Motor neuron (in vitro differentiated cells): ENCODE data around the gene MADCAM1. TPM values are rescaled to one million over a fixed set of nuclear protein-coding genes. Genes with fewer than 3 reads are reported as not detected.
"Not testable (repeated sequence)": the region's sequence is repeated elsewhere in the genome, so short reads cannot be mapped to it uniquely, and the experiment has no call there.

ENCODE experiments used
- ATAC-seq, 8 experiments: fragments of 200-7000 bp; cut with Tn5 transposase; replicated peaks in 6 of 8; 2 replicates each; pipeline ENCODE4 v1.8.0; 2021; ENCODE audit warnings: mild to moderate bottlenecking in 8 of 8, moderate library complexity in 8 of 8
- H3K27ac ChIP-seq, 2 donors: fragments of 250-450 bp; sonication (Bioruptor Pico); 2 replicates each; pipeline ENCODE4 v1.9.0; 2021; ENCODE audit warnings: antibody characterized with exemption in 2 of 2, mild to moderate bottlenecking in 2 of 2, moderate library complexity in 1 of 2
- H3K4me1 ChIP-seq, 2 donors: fragments of 250-450 bp; sonication (Bioruptor Pico); replicated peaks in 1 of 2; 2 replicates each; pipeline ENCODE4 v1.6.1; 2021; ENCODE audit warnings: antibody characterized with exemption in 2 of 2, mild to moderate bottlenecking in 2 of 2, moderate library complexity in 1 of 2
- H3K4me3 ChIP-seq, 5 donors: fragments of 250-450 bp; sonication (Bioruptor Pico); 2 replicates each; pipeline ENCODE4 v1.9.0; 2021; ENCODE audit warnings: antibody characterized with exemption in 5 of 5, mild to moderate bottlenecking in 5 of 5, moderate library complexity in 4 of 5
- WGBS, 10 experiments: fragments of 450-650 bp; shearing (Covaris generic); methylation state at CpG; one replicate each; pipeline ENCODE4 v1.0.0; 2022; 5-methylcytosine and 5-hydroxymethylcytosine counted together
- in situ Hi-C, 9 experiments: fragments of 400-800 bp; cut with MboI; loops; one replicate each; pipeline ENCODE4 v1.15.0; 2021; ENCODE audit warnings: low sequenced_read_pairs in 9 of 9, low pct_unique_long_range_greater_than_20kb in 2 of 9; ENCODE audit not compliant: unreplicated experiment in 9 of 9
- total RNA-seq, 8 experiments: library from RNA; unstranded; fragments of 300-600 nt; gene quantifications; 2 replicates each; pipeline versions ENCODE4 v1.2.3 to v1.2.4, GENCODE V29; 2022

Gene MADCAM1
- 1 to 10 TPM in 1 of 8 experiments, under 1 TPM in 7; 0.27 to 1.3 (median 0.57) TPM for total RNA-seq

- ATAC-seq, result no peak
- WGBS, 10 experiments, result 0 to 20% methylated on average over 1 to 2 of the region's 33 CpGs; no CpG with 5 or more reads in 8 of the 10 experiments
- H3K27ac ChIP-seq, result no peak within 1 kb of the TSS
- in situ Hi-C loops, result no loop called here
- H3K4me1 ChIP-seq, result peaks cover 7 to 13% of the 10 kb centered on the region in 2 donors
- peak within 1 kb of the TSS in 4 of 5 donors; percentile 8 to 29 (median 21) for H3K4me3 ChIP-seq
Measured at GRCh38 chr19:496112-496665, at the start of gene MADCAM1. Gene MADCAM1, plus strand, starts transcription at chr19:496486. Its CDS starts 14 bp downstream, at chr19:496500.

GRCh38 chr19:447064-447426, 49.2 kb upstream of the MADCAM1 start:
- Histone ChIP-seq H3K27ac (no peak overlapping the region), H3K4me3 (no peak overlapping the region), H3K4me1 (no peaks in the 10 kb centered on the region)
- WGBS, 10 experiments, result 79 to 100% (median 92%) methylated on average over 1 to 4 of the region's 24 CpGs; no CpG with 5 or more reads in 5 of the 10 experiments
- in situ Hi-C loops, result no loop called here
- ATAC-seq, result no peak

DNA sequence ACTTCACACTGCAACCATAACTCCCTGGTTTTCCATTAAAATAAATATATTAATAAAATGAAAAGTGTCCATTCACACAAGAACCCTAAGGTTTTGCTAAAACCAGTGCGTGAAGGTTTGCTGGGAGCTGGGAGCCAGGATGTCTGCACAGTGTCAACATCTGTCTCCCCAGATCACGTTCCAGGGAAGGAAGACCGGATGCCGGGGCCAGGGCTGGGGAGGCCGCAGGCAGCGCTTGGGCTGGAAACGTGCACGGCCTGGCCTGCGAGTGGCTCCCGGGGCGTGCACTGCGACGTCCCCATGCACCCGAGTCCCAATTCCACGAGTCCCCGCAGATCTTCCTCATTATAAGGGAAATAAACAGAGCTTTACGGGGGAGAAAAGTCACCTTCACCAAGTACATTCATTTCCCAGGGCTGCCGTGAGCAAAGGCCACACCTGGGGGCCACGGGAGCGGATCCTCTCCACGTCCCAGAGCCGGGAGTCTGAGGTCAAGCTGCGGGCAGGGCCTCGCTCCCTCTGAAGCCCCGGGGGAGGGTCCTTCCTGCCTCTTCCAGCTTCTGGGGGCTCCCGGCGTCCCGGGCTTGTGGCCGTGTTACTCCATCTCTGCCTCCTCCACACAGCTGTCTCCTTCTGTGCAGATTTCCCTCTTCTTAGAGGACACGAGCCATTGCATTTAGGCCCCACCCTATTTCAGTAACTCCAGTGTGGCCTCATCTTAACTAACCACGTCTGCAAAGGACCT, 48.3 kb upstream of the MADCAM1 start:
- peak in 2 of 8 experiments; percentile 23 to 58 for ATAC-seq
- in situ Hi-C loops, result no loop called here
- no peak overlapping the region for H3K4me3 ChIP-seq
- H3K4me1 ChIP-seq, result no peaks in the 10 kb centered on the region
- 10 to 87% (median 60%) methylated on average over 1 to 5 of the region's 31 CpGs; no CpG with 5 or more reads in 4 of the 10 experiments for WGBS, 10 experiments
- no peak overlapping the region for H3K27ac ChIP-seq

- no peak for ATAC-seq
- Histone ChIP-seq H3K4me3 (no peak overlapping the region), H3K27ac (no peak overlapping the region), H3K4me1 (no peaks in the 10 kb centered on the region)
- 47 to 100% (median 81%) methylated on average over 1 to 4 of the region's 20 CpGs; no CpG with 5 or more reads in 2 of the 10 experiments for WGBS, 10 experiments
- in situ Hi-C loops, result no loop called here
Measured at GRCh38 chr19:449916-450315, 46.4 kb upstream of the MADCAM1 start.

DNA sequence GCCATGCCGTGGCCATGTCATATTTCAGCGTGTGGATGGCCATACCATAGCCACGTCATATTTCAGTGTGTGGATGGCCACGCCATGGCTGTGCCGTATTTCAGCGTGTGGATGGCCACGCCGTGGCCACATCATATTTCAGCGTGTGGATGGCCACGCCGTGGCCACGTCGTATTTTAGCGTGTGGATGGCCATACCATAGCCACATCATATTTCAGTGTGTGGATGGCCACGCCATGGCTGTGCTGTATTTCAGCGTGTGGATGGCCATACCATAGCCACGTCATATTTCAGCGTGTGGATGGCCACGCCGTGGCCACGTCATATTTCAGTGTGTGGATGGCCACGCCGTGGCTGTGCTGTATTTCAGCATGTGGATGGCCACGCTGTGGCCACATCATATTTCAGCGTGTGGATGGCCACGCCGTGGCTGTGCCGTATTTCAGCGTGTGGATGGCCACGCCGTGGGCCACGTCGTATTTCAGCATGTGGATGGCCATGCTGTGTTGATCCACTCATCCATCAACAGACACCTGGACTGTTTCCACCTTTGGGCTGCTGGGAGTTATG, 45.3 kb upstream of the MADCAM1 start:
- ATAC-seq, H3K27ac ChIP-seq, in situ Hi-C loops, H3K4me3 ChIP-seq, H3K4me1 ChIP-seq: not testable (repeated sequence)
- WGBS, 10 experiments, result 84 to 100% (median 95%) methylated on average over 5 to 12 of the region's 33 CpGs; no CpG with 5 or more reads in 5 of the 10 experiments

DNA sequence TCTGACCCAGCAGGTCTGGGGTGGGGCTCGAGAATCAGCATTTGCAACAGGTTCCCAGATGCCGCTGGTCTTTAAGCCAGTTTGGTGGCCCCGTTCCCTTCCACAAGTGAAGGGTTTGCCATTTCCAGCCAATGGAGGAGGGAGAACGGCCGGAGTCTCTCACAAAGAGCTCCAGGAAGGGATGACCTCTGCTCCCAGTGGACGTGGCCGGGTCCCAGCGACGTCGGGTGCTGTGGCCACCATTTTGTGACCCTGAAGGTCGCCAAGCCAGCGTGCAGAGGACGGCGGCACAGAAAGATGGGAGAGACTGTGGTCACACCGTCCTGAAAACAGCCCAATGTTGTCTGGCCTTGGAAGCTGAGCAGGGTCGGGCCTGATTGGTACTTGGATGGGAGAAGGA, 43.5 kb upstream of the MADCAM1 start:
- Histone ChIP-seq H3K27ac (no peak overlapping the region), H3K4me1 (no peaks in the 10 kb centered on the region), H3K4me3 (no peak overlapping the region)
- no peak for ATAC-seq
- in situ Hi-C loops, result no loop called here
- 62 to 94% (median 85%) methylated on average over 3 to 13 of the region's 16 CpGs; no CpG with 5 or more reads in 6 of the 10 experiments for WGBS, 10 experiments

GRCh38 chr19:453606-454005, 42.7 kb upstream of the MADCAM1 start:
- H3K27ac ChIP-seq, result no peak overlapping the region
- no peaks in the 10 kb centered on the region for H3K4me1 ChIP-seq
- no peak overlapping the region for H3K4me3 ChIP-seq
- WGBS, 10 experiments, result 64 to 100% (median 88%) methylated on average over 2 to 17 of the region's 22 CpGs; no CpG with 5 or more reads in 4 of the 10 experiments
- in situ Hi-C loops, result no loop called here
- no peak for ATAC-seq

DNA sequence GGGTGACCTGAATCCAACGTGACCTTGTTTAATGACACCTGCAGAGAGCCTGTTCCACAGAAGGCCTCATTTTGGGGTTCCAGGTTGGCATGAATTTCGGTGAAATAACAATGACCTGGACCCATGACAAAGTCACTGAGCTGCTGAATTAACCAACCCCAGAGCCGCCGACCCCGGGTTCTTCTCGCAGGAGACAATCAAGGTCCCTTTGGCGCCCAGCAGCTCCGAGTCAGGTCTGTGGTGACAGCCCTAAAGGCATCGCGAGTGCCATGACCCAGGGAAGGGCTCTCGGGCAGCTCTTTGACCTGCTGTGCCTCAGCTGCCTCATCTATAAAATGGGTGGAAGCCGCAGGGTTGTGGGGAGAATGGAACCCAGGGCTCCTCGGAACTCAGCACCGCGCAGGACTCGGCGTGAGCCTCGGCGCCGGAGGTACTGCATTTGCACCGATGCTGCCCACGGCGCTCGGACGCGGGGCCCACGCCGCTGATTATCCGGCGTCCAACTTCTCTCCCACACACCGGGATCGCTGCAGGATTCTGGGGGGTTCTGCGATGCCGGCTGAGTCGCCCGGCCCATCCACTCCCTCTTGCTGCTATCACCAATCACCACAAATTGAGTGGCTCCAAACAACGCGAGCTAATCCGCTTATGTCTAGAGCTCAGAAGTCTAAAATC, 41.1 kb upstream of the MADCAM1 start:
- Histone ChIP-seq H3K4me1 (no peaks in the 10 kb centered on the region), H3K4me3 (no peak overlapping the region), H3K27ac (no peak overlapping the region)
- WGBS, 10 experiments, result 86 to 100% (median 89%) methylated on average over 1 to 13 of the region's 39 CpGs; no CpG with 5 or more reads in 3 of the 10 experiments
- in situ Hi-C loops, result no loop called here
- ATAC-seq, result no peak

DNA sequence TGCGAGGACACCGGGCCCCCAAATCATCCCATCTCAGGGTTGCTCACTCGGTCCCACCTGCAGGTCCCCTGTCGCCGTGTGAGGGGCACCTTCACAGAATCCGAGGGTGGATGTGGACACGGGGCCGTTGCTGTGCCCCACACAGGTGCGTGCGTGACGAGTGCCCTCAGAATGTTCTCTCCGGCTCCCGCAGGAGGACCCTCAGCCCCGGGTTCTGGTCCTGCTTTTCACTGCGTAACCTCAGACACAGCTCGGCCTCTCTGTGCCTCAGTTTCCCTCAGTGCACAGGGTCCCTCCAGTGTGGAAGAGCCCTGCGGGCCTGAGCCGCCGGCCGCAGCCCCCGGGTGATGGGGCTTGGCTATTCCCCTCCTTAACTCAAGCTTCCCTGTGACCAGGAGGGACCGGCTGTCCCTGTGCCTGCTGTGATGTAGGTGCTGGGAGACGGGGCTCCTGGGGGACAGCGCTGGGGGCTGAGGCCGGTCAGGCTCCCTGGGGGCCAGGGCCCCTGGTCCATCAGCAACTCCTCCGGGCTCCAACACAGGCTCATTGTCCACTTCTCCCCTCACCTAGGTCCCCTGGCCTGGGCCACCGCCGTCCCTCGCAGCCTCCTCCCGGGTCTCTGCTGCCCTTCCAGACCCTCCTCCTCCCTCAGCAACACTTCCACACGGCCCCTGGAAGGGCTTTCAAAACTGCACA, 40.3 kb upstream of the MADCAM1 start:
- in situ Hi-C loops, result no loop called here
- no peak for ATAC-seq
- Histone ChIP-seq H3K4me3 (no peak overlapping the region), H3K27ac (no peak overlapping the region), H3K4me1 (no peaks in the 10 kb centered on the region)
- 72 to 100% (median 87%) methylated on average over 1 to 15 of the region's 31 CpGs; no CpG with 5 or more reads in 4 of the 10 experiments for WGBS, 10 experiments

DNA sequence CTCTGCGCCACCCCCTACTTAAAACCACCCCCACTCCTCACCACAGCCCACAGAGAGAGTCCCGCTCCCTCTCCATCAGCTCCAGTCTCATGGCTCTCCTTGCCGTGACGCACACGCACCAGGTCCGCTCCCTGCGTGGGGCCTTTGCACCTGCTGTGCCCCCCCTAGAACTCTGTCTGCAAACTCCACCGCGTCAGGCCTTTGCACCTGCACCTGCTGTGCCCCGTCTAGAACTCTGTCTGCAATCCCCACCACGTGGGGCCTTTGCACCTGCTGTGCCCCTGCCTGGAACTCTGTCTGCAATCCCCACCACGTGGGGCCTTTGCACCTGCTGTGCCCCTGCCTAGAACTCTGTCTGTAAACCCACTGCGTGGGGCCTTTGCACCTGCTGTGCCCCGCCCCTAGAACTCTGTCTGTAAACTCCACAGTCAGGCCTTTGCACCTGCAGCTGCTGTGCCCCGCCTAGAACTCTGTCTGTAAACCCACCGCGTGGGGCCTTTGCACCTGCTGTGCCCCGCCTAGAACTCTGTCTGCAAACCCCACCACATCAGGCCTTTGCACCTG, 39.7 kb upstream of the MADCAM1 start:
- no peak for ATAC-seq
- no peak overlapping the region for H3K4me3 ChIP-seq
- in situ Hi-C loops, result no loop called here
- no peaks in the 10 kb centered on the region for H3K4me1 ChIP-seq
- 67 to 90% (median 83%) methylated on average over 1 to 9 of the region's 18 CpGs; no CpG with 5 or more reads in 6 of the 10 experiments for WGBS, 10 experiments
- no peak overlapping the region for H3K27ac ChIP-seq

DNA sequence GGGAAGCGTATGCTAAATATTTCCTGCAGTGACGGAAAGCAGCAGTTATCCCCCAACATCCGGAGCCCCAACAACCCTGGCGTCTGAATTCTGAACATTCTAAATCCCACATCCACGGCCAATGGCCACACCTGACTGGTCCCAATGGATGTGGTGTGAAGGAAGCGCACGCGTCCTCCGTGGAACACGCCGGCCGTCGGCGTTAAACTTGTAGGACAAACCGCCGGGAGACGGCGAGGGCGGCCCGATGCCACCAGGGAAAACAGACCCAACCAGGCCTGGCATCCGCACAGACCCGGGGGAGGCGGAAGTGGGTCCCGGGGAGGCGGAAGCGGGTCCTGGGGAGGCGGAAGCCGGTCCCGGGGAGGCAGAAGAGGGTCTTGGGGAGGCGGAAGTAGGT, 38.6 kb upstream of the MADCAM1 start:
- WGBS, 10 experiments, result 80 to 84% (median 83%) methylated on average over 1 to 13 of the region's 30 CpGs; no CpG with 5 or more reads in 7 of the 10 experiments
- in situ Hi-C loops, result no loop called here
- H3K4me1 ChIP-seq, result peaks cover 0 to 3% of the 10 kb centered on the region in 2 donors
- no peak overlapping the region for H3K4me3 ChIP-seq
- ATAC-seq, result no peak
- H3K27ac ChIP-seq, result no peak overlapping the region
